ENCODE results near the gene FBXW10.
"Not testable (repeated sequence)": the region's sequence is repeated elsewhere in the genome, so short reads cannot be mapped to it uniquely, and the experiment has no call there.

FBXW10 gene

GRCh38 chr17:18753829-18754409, 10.1 kb downstream of the FBXW10 start:
- not testable (repeated sequence) for DNase-seq (ENCODE audit: low spot score)

GRCh38 chr17:18755969-18756368, 12.1 kb downstream of the FBXW10 start:
- not testable (repeated sequence) for DNase-seq (ENCODE audit: low spot score)

DNA sequence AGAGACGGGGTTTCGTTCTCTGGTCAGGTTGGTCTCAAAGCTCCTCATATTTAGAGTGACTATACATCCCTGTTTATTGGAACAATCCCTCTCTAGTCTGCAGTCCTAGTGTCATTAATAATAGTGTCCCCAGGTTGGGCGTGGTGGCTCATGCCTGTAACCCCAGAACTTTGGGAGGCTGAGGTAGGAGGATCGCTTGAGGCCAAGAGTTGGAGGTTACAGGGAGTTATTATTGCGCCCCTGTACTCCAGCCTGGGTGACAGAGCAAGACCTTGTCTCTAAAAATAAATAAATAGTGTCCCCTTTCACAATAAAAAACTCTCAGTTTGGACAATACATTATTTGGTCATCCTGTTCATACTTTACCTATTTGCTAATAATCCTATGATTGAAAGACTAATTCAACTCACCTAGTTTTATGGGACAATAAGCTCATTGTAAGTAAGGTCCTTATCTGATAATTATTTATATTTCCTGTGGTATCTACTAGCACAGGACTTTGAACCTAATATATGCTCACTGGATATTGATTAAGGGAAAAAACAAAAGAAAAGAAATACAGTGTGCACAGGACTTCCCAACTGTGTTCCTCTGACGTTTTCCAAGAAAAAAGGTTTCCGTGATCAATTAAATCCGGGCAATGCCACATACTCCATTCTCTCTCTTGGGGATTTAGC, 13.7 kb downstream of the FBXW10 start:
- DNase-seq (ENCODE audit: low spot score), result not testable (repeated sequence)

- DNase-seq (ENCODE audit: low spot score), result not testable (repeated sequence)
Observed at GRCh38 chr17:18758344-18758743, 14.5 kb downstream of the FBXW10 start.

- DNase-seq (ENCODE audit: low spot score), result not testable (repeated sequence)
Observed at GRCh38 chr17:18760221-18760620, 16.4 kb downstream of the FBXW10 start.

DNA sequence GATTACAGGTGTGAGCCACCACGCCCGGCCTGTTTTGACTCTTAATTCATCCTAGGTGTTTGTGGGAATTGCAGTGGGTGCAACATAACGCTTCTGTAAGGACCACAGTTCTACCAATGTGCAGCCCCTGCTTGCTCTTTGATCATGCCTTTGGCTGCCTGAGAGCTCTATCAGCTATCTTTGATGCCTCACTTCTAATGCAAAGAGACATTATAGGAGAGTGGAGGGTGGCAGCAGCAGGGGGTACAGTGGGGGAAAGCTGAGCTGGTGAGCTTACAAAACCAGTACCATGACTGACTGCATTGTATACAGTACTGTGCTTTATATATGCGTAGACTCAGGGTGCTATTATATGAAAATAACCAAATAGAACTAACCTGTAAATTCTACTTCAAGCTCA, 26.7 kb downstream of the FBXW10 start:
- not testable (repeated sequence) for DNase-seq (ENCODE audit: low spot score)

DNA sequence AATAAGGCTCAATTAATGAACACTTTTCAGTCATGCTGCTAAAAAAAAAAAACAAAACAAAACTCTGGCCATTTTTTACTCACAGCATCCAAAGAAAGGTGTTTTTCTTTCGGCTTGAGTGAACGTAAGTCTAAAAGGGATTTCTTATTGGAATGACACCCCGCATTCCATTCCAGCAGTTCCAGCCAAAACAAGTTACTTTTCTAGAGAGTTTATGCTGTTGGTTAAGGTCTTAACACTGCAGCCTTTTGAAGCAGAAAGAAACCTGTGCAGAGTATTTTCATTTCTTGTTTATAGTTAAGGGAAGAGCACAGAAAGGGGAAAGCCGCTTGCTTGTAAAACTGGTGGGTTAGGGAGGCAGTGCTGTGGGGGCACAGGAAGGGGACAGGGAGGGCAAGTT, 27.2 kb downstream of the FBXW10 start:
- DNase-seq (ENCODE audit: low spot score), result not testable (repeated sequence)

- no peak for DNase-seq (ENCODE audit: low spot score)
Observed at GRCh38 chr17:18772471-18772870, 28.6 kb downstream of the FBXW10 start.

GRCh38 chr17:18780991-18781718, 37.3 kb downstream of the FBXW10 start, which contains the start of gene TVP23B:
TVP23B (plus strand) TSS chr17:18781183; CDS start chr17:18781294, 111 bp downstream.
- peak; percentile 94 for DNase-seq (ENCODE audit: low spot score)

GRCh38 chr17:18781805-18782204, 38.0 kb downstream of the FBXW10 start:
- DNase-seq (ENCODE audit: low spot score), result not testable (repeated sequence)

- DNase-seq (ENCODE audit: low spot score), result not testable (repeated sequence)
Observed at GRCh38 chr17:18785933-18786332, 42.1 kb downstream of the FBXW10 start.

- DNase-seq (ENCODE audit: low spot score), result not testable (repeated sequence)
Observed at GRCh38 chr17:18786890-18787289, 43.0 kb downstream of the FBXW10 start.

DNA sequence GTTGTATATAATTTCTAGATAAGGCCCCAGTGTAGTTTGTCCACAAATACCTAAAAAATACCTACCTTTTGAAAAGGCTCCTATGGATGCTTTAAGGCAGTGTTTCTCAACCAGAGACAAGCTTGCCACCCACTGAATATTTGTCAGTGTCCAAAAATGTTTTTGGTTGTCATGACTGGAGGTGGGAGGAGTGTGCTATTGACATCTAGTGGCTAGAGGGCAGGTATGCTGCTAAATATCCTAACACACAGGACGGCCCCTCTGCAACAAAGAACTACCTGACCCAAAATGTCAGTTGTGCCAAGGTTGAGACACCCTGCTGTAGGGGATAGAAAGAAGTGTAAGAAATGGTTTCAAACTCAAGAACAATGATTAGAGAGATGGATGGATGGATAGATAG, 47.5 kb downstream of the FBXW10 start:
- DNase-seq (ENCODE audit: low spot score), result peak; percentile 23

GRCh38 chr17:18794841-18795240, 51.0 kb downstream of the FBXW10 start:
- DNase-seq (ENCODE audit: low spot score), result not testable (repeated sequence)

- not testable (repeated sequence) for DNase-seq (ENCODE audit: low spot score)
Observed at GRCh38 chr17:18796887-18797286, 53.0 kb downstream of the FBXW10 start.

DNA sequence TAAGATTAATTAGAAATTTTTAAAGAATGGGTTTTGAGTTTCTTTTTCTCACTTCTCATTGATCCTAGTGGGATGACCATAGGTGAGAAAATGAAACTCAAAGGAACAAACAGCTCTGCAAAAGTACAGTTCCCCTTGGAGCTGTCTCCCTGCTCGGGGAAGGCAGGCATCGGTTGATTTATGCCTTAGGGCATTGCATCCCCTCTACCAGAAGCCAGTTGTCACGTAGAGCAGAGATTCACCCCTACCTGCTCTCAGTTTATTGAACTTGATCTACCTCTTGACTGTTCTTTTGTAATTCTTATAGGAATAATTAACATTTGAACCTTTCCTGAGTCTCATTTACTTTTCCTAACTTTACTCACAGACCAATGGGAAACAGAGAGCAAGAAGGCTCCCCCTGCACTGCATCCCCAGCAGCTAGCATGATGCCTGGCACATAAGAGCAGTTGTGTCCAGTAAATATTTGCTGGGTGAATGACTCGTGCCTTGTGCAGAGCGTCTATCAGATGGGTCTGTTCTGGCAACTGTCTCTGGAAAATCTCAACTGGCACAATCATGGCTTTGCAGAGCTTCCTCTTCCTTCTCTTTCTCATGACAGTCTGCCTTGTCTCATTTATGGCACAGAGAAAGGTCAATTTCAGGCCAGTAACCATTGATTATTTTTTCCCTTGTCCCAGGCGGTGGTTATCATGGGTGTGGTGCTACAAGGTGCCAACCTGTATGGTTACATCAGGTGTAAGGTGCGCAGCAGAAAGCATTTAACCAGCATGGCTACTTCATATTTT, 59.8 kb downstream of the FBXW10 start:
- DNase-seq (ENCODE audit: low spot score), result not testable (repeated sequence)

- not testable (repeated sequence) for DNase-seq (ENCODE audit: low spot score)
Observed at GRCh38 chr17:18815924-18816323, 72.1 kb downstream of the FBXW10 start.

DNA sequence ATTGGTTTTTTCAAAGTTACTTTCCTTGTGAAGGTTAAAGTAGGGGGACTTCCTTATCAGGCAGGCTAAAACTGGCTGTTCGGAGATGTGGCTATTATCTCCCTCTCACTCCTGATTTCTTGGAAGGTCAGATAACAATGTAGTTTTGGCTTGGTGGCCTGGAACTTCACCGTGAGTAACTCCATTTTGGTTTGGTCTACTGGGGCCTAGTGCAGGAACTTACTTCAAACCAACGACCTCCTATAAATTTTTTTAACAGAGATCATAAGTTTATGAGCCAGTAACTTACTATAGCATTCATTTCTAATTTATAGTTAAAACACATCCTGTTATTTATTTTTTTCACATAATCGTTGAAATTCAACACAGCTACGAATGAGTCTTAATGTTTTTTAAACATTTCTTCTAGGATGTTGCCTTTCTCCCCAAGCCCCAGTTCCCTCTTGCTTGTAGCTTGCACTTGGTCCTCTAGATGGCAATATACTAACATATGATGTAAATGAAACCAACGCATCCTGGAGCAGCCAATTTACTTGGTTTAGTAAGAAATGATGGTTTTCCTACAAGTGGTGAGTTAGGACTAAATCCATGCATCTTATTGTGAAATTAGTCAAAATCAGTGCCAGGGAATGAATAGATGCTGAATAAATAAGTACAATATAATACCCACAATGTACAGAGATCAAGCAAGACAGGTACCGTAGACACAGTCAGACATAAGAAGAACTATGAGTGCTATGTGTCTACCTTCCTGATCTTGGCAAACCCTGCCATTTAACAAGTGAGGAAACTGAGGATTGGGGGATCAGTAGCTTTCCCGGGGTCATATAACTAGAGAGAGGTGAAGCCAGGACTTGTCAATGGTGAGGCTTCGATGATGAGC, 72.9 kb downstream of the FBXW10 start:
- peak; percentile 73 for DNase-seq (ENCODE audit: low spot score)

- not testable (repeated sequence) for DNase-seq (ENCODE audit: low spot score)
Observed at GRCh38 chr17:18821430-18821829, 77.6 kb downstream of the FBXW10 start.

DNA sequence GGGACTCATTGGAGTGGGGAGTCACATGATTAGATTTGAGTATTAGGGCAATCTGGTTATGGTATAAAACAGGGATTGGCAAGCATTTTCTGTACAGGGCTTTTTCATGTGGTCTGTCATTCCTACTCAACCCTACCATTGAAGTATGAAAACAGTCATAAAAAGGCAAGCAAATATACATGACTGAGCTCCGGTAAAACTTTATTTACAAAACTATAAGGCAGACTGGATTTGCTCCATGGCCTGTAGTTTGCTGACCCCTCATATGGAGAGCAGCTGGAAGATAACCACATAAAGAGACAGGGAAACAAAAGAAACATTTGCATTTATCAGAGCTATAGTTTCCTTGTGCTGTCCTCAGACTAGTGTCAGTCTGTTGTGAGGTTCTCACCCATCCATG, 83.8 kb downstream of the FBXW10 start:
- not testable (repeated sequence) for DNase-seq (ENCODE audit: low spot score)
